GM19099 (cell line): Measurements from ENCODE around the gene TUBB2A.

Experiments
- POLR2A ChIP-seq: IDR thresholded peaks from 3 replicates; pipeline ENCODE4 v1.6.1; 2011; ENCODE audit warnings: low read depth; ENCODE audit not compliant: insufficient read length; ENCODE audit errors: extremely low read depth

Gene TUBB2A

GRCh38 chr6:3147914-3148757 is 9.2 kb downstream of the TUBB2A start:
- no peak for TF ChIP-seq POLR2A

- TF ChIP-seq POLR2A: no peak
These were observed 12.8 kb downstream of the TUBB2A start for GRCh38 chr6:3144571-3144970.

GRCh38 chr6:3143158-3143557 is 14.2 kb downstream of the TUBB2A start:
- no peak for TF ChIP-seq POLR2A

- no peak for TF ChIP-seq POLR2A
These were observed 14.8 kb downstream of the TUBB2A start for GRCh38 chr6:3142536-3142935.

- no peak for TF ChIP-seq POLR2A
These were observed 17.1 kb downstream of the TUBB2A start for GRCh38 chr6:3140201-3140600.

GRCh38 chr6:3139090-3139903 is 18.0 kb downstream of the TUBB2A start:
- no peak for TF ChIP-seq POLR2A

- TF ChIP-seq POLR2A: no peak
These were observed 19.0 kb downstream of the TUBB2A start for GRCh38 chr6:3138341-3138740.

- no peak for TF ChIP-seq POLR2A
These were observed 20.1 kb downstream of the TUBB2A start for GRCh38 chr6:3137057-3137777.

- no peak for TF ChIP-seq POLR2A
These were observed 20.9 kb downstream of the TUBB2A start for GRCh38 chr6:3136292-3137011.

- TF ChIP-seq POLR2A: no peak
These were observed 21.6 kb downstream of the TUBB2A start for GRCh38 chr6:3135668-3136291.

- no peak for TF ChIP-seq POLR2A
These were observed 23.8 kb downstream of the TUBB2A start for GRCh38 chr6:3133515-3133914.

- no peak for TF ChIP-seq POLR2A
These were observed 25.6 kb downstream of the TUBB2A start for GRCh38 chr6:3131695-3132094.

- no peak for TF ChIP-seq POLR2A
These were observed 28.8 kb downstream of the TUBB2A start for GRCh38 chr6:3128356-3129108.
